Right renal cortex interstitium (tissue), 3 donors: ENCODE results near the gene USP37. TPM values are rescaled to one million over a fixed set of nuclear protein-coding genes. Genes with fewer than 3 reads are reported as not detected.

ENCODE experiments used
- DNase-seq, 3 donors: peaks; one replicate each; pipeline ENCODE4 v3.0.0-alpha.2; 2013; ENCODE audit warnings: low read depth in 3 of 3, low spot score in 2 of 3
- polyA plus RNA-seq, 3 donors: library from polyadenylated mRNA; unstranded; fragments of 120-200 nt; gene quantifications; one replicate each; pipeline ENCODE4 v1.2.1, GENCODE V29; 2013; ENCODE audit not compliant: insufficient read length in 3 of 3

USP37 gene
- polyA plus RNA-seq, 3 donors = 16.2 to 22.0 (median 20.7) TPM

- no peak for DNase-seq
Observed at GRCh38 chr2:218435003-218435982, 132.9 kb downstream of the USP37 start.

GRCh38 chr2:218434456-218434855, 133.7 kb downstream of the USP37 start:
- no peak for DNase-seq

- no peak for DNase-seq
Observed at GRCh38 chr2:218432676-218433365, 135.3 kb downstream of the USP37 start.

GRCh38 chr2:218431878-218432277, 136.3 kb downstream of the USP37 start:
- no peak for DNase-seq

- DNase-seq = no peak
Observed at GRCh38 chr2:218430721-218431120, 137.4 kb downstream of the USP37 start.

GRCh38 chr2:218429911-218430692, 138.0 kb downstream of the USP37 start:
- no peak for DNase-seq

GRCh38 chr2:218428846-218429558, 139.1 kb downstream of the USP37 start:
- DNase-seq = no peak

GRCh38 chr2:218427741-218428140, 140.4 kb downstream of the USP37 start:
- no peak for DNase-seq

GRCh38 chr2:218425531-218425930, 142.6 kb downstream of the USP37 start:
- no peak for DNase-seq

GRCh38 chr2:218423584-218423983, 144.6 kb downstream of the USP37 start:
- DNase-seq = no peak

GRCh38 chr2:218422403-218423086, 145.6 kb downstream of the USP37 start:
- DNase-seq = no peak

- no peak for DNase-seq
Observed at GRCh38 chr2:218421027-218421426, 147.1 kb downstream of the USP37 start.

- no peak for DNase-seq
Observed at GRCh38 chr2:218419630-218420216, 148.4 kb downstream of the USP37 start.

- DNase-seq = no peak
Observed at GRCh38 chr2:218418717-218419458, 149.3 kb downstream of the USP37 start, which contains the start of gene VIL1. TSS of gene VIL1 (plus strand) at chr2:218419123. CDS start at chr2:218423779, 4,656 bp downstream.

- no peak for DNase-seq
Observed at GRCh38 chr2:218418321-218418716, 149.8 kb downstream of the USP37 start.

GRCh38 chr2:218407717-218408116, 160.4 kb downstream of the USP37 start:
- no peak for DNase-seq

- no peak for DNase-seq
Observed at GRCh38 chr2:218406949-218407618, 161.1 kb downstream of the USP37 start.
